Left ventricle myocardium inferior (tissue), 1 donor: ENCODE measurements around the gene SLC4A1AP. TPM values are rescaled to one million over a fixed set of nuclear protein-coding genes. Genes with fewer than 3 reads are reported as not detected.

ENCODE experiments used
- DNase-seq: peaks from one replicate; pipeline ENCODE4 v3.0.0-alpha.2; 2020
- H3K27ac ChIP-seq: fragments of 200-600 bp; replicated peaks from 2 replicates; pipeline ENCODE4 v1.8.0; 2021
- H3K27me3 ChIP-seq: fragments of 200-600 bp; 2 replicates; pipeline ENCODE4 v1.8.0; 2021; ENCODE audit warnings: low read depth
- H3K36me3 ChIP-seq: fragments of 200-600 bp; 2 replicates; pipeline ENCODE4 v1.8.0; 2021
- H3K4me1 ChIP-seq: fragments of 200-600 bp; 2 replicates; pipeline ENCODE4 v1.8.0; 2021
- H3K4me3 ChIP-seq: fragments of 200-600 bp; 2 replicates; pipeline ENCODE4 v1.8.0; 2021; ENCODE audit warnings: mild to moderate bottlenecking, moderate library complexity
- H3K9me3 ChIP-seq: fragments of 200-600 bp; replicated peaks from 2 replicates; pipeline ENCODE4 v1.8.0; 2021
- intact Hi-C: fragments of 100-400 bp; cut with micrococcal nuclease; formaldehyde crosslinking; loops from one replicate; pipeline ENCODE4 v1.11.0; 2022
- total RNA-seq: library from RNA; stranded (reverse); fragmentation: NEBNext Ultra II Directional; extraction: Animal tissue kit (Norgen Biotek cat#: 25700); gene quantifications from one replicate; pipeline ENCODE4 v1.2.1, GENCODE V29; 2021
- TF ChIP-seq, protein P1 (sequence below): fragments of 200-600 bp; IDR thresholded peaks from 2 replicates; pipeline ENCODE4 v1.8.0; 2021; ENCODE audit warnings: antibody characterized with exemption, mild to moderate bottlenecking, borderline replicate concordance
- donor health status: DM: no; HTN: yes; CAD: no; lungs with severe emphysema.

SLC4A1AP gene
- total RNA-seq, 1 donor from 2014 or later: 21.3 TPM

DNA sequence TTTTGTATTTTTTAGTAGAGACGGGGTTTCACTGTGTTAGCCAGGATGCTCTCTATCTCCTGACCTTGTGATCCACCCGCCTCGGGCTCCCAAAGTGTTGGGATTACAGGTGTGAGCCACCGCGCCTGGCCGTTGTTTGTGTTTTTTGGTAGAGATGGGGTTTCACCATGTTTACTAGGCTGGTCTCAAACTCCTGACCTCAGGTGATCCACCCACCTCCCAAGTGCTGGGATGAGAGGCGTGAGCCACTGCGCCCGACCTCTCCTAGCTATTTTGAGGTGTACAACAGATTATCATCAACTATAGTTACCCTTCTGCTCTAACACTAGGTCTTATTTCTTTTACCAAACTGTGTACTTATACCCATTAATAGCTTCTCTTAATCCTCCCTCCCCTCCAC is 78.9 kb downstream of the SLC4A1AP start:
- Histone ChIP-seq H3K4me3 (no peak overlapping the region), H3K4me1 (peaks cover 14% of the 10 kb centered on the region), H3K9me3 (no peaks in the 10 kb centered on the region), H3K36me3 (no peaks in the 10 kb centered on the region), H3K27ac (no peak overlapping the region), H3K27me3 (no peaks in the 10 kb centered on the region)
- intact Hi-C loops: no loop called here
- no peak for DNase-seq
- TF ChIP-seq, protein P1, sequence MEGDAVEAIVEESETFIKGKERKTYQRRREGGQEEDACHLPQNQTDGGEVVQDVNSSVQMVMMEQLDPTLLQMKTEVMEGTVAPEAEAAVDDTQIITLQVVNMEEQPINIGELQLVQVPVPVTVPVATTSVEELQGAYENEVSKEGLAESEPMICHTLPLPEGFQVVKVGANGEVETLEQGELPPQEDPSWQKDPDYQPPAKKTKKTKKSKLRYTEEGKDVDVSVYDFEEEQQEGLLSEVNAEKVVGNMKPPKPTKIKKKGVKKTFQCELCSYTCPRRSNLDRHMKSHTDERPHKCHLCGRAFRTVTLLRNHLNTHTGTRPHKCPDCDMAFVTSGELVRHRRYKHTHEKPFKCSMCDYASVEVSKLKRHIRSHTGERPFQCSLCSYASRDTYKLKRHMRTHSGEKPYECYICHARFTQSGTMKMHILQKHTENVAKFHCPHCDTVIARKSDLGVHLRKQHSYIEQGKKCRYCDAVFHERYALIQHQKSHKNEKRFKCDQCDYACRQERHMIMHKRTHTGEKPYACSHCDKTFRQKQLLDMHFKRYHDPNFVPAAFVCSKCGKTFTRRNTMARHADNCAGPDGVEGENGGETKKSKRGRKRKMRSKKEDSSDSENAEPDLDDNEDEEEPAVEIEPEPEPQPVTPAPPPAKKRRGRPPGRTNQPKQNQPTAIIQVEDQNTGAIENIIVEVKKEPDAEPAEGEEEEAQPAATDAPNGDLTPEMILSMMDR: no peak

Other genes starting within 250 kb of the SLC4A1AP start
- 52.5 TPM for gene NRBP1, start 235.3 kb upstream of the SLC4A1AP start, total RNA-seq
- 0.63 TPM for gene KRTCAP3, start 221.5 kb upstream of the SLC4A1AP start, total RNA-seq
- 21.8 TPM for gene IFT172, start 174.1 kb upstream of the SLC4A1AP start, total RNA-seq
- gene FNDC4, start 168.7 kb upstream of the SLC4A1AP start, total RNA-seq: 1.7 TPM
- not detected for gene GCKR, start 167.1 kb upstream of the SLC4A1AP start, total RNA-seq
- gene ZNF512, start 80.8 kb upstream of the SLC4A1AP start, total RNA-seq: 16.1 TPM
- 6.8 TPM for gene CCDC121, start 34.9 kb upstream of the SLC4A1AP start, total RNA-seq
- 16.6 TPM for gene GPN1, start 34.8 kb upstream of the SLC4A1AP start, total RNA-seq
- gene SUPT7L, start 275 bp upstream of the SLC4A1AP start, total RNA-seq: 29.7 TPM
- 390 TPM for gene MRPL33, start 107.8 kb downstream of the SLC4A1AP start, total RNA-seq
- 2.7 TPM for gene RBKS, start 226.5 kb downstream of the SLC4A1AP start, total RNA-seq
- gene BABAM2, start 226.8 kb downstream of the SLC4A1AP start, total RNA-seq: 58.9 TPM